ENCODE results near the gene CIDEA.

Gene CIDEA

GRCh38 chr18:12231986-12232385, 22.2 kb upstream of the CIDEA start:
- TF ChIP-seq ZFX (IDR thresholded peaks at IDR 0.05; ENCODE audit: borderline replicate concordance) (no peak), CTCF (IDR thresholded peaks at IDR 0.05) (no peak)

GRCh38 chr18:12233378-12233777, 20.8 kb upstream of the CIDEA start:
- no peak overlapping the region for H3K27ac ChIP-seq

More at GRCh38 chr18:12231986-12232385, 22.2 kb upstream of the CIDEA start:
- no peak overlapping the region for H3K27ac ChIP-seq

GRCh38 chr18:12234451-12235190, 19.5 kb upstream of the CIDEA start:
- TF ChIP-seq ZFX (IDR thresholded peaks at IDR 0.05; ENCODE audit: borderline replicate concordance) (no peak), CTCF (IDR thresholded peaks at IDR 0.05) (no peak)
- H3K27ac ChIP-seq = no peak overlapping the region

More at GRCh38 chr18:12233378-12233777, 20.8 kb upstream of the CIDEA start:
- TF ChIP-seq CTCF (IDR thresholded peaks at IDR 0.05) = no peak
- TF ChIP-seq ZFX (IDR thresholded peaks at IDR 0.05; ENCODE audit: borderline replicate concordance) = no peak

- H3K27ac ChIP-seq = no peak overlapping the region
- TF ChIP-seq CTCF (IDR thresholded peaks at IDR 0.05) = no peak
These were observed 18.0 kb upstream of the CIDEA start for GRCh38 chr18:12236141-12236540.

- TF ChIP-seq CTCF (IDR thresholded peaks at IDR 0.05) (peak; percentile 95), ZFX (IDR thresholded peaks at IDR 0.05; ENCODE audit: borderline replicate concordance) (no peak)
- no peak overlapping the region for H3K27ac ChIP-seq
These were observed 17.0 kb upstream of the CIDEA start for GRCh38 chr18:12236934-12237832.

- no peak for TF ChIP-seq CTCF (IDR thresholded peaks at IDR 0.05)
- no peak for TF ChIP-seq ZFX (IDR thresholded peaks at IDR 0.05; ENCODE audit: borderline replicate concordance)
- H3K27ac ChIP-seq = no peak overlapping the region
These were observed 15.3 kb upstream of the CIDEA start for GRCh38 chr18:12238826-12239225.

GRCh38 chr18:12239431-12239830, 14.7 kb upstream of the CIDEA start:
- H3K27ac ChIP-seq = no peak overlapping the region
- TF ChIP-seq CTCF (IDR thresholded peaks at IDR 0.05) (no peak), ZFX (IDR thresholded peaks at IDR 0.05; ENCODE audit: borderline replicate concordance) (no peak)
